ENCODE measurements around the gene XYLT1.

GRCh38 chr16:17423221-17423620, 47.5 kb downstream of the XYLT1 start:
- TF ChIP-seq CTCF (optimal IDR thresholded peaks at IDR 0.05 in 1 of 3, IDR thresholded peaks at IDR 0.05 in 1 of 3, conservative IDR thresholded peaks at IDR 0.05 in 1 of 3; ENCODE audit: extremely low read depth in 1 of 3, insufficient read depth in 2 of 3, low read length in 3 of 3) (no peak), EZH2 (IDR thresholded peaks at IDR 0.05; ENCODE audit: low read length) (no peak)
